Activated CD4-positive, alpha-beta T cell treated with anti-CD3 and anti-CD28 coated beads, Interleukin-2, amount 10 ng/mL, durations not matched to agents 24 days and 14 days (primary cell): Measurements from ENCODE around the gene MCL1. TPM values are rescaled to one million over a fixed set of nuclear protein-coding genes. Genes with fewer than 3 reads are reported as not detected.
"Not testable (repeated sequence)": the region's sequence is repeated elsewhere in the genome, so short reads cannot be mapped to it uniquely, and the experiment has no call there.

Experiments
- DNase-seq: peaks from one replicate; pipeline ENCODE4 v3.0.0; 2022
- H3K27ac Mint-ChIP-seq: one replicate; pipeline ENCODE4 v1.8.0; 2022; ENCODE audit warnings: mild to moderate bottlenecking, mixed read lengths
- H3K27me3 Mint-ChIP-seq: one replicate; pipeline ENCODE4 v1.8.0; 2022; ENCODE audit warnings: mixed read lengths
- H3K36me3 Mint-ChIP-seq: one replicate; pipeline ENCODE4 v1.8.0; 2022; ENCODE audit warnings: low read depth, mild to moderate bottlenecking, mixed read lengths
- H3K4me1 Mint-ChIP-seq: one replicate; pipeline ENCODE4 v1.8.0; 2021; ENCODE audit warnings: mixed read lengths
- H3K4me3 Mint-ChIP-seq: one replicate; pipeline ENCODE4 v1.8.0; 2022; ENCODE audit warnings: mild to moderate bottlenecking, moderate library complexity, mixed read lengths
- H3K9me3 Mint-ChIP-seq: one replicate; pipeline ENCODE4 v1.8.0; 2021; ENCODE audit warnings: mixed read lengths
- intact Hi-C: fragments of 100-400 bp; cut with micrococcal nuclease; formaldehyde crosslinking; loops from one replicate; pipeline ENCODE4 v1.15.1; 2023
- total RNA-seq: library from RNA; stranded (reverse); gene quantifications from 2 replicates; pipeline ENCODE4 v1.2.3, GENCODE V29; 2022

MCL1 gene
- total RNA-seq = 278 and 280 TPM in 2 replicates

DNA sequence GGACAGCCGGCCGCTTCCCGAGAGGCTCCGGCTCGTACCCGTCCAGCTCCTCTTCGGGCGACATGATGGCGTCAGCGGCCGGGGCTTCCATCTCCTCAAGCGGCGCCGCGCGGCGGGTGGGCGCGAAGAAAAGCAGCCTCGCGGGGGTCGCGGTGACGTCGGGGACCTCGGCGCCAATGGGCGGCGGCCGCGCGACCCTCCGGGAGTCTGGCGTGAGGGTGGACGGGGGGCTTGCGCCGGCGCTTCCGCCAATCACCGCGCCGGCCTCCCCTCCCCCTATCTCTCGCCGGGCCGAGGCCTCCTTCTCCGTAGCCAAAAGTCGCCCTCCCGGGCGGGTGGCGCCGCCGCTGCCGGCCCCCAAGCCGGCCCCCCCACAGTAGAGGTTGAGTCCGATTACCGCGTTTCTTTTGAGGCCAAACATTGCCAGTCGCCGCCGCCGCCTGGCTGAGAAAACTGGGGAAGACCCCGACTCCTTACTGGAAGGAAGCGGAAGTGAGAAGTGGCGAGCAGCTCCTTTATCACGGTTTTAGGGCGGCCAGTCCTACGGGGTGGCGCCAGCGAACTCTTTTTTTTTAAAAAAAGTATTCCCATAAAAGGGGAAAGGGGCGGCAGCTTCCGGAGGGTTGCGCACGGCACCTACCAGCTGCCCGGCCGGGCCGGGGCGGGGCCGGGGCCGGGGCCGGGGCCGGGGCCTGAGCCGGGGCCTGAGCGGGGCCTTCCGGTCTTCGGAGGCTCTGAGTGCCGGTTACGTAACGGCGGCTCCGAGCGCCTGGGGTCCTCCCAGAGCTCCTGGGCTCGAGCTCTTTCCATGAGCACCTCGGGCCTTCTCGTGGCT lies at the start of gene MCL1:
TSS of gene MCL1 (minus strand) at position 501 of the 835 bp plus-strand sequence. CDS start at position 421, 80 bp downstream.
- Mint-ChIP-seq H3K4me1 (peaks cover 26% of the 10 kb centered on the region), H3K27me3 (no peaks in the 10 kb centered on the region), H3K36me3 (peaks cover 52% of the 10 kb centered on the region), H3K4me3 (peak within 1 kb of the TSS; percentile 94), H3K27ac (peak within 1 kb of the TSS; percentile 93), H3K9me3 (no peaks in the 10 kb centered on the region)
- DNase-seq = peak; percentile 98
- intact Hi-C loops = loop anchor here (1.0 to 5.0 kb wide), 4 partner anchors 32 to 118 kb away; partner anchors contain the start of genes ENSA and GOLPH3L

DNA sequence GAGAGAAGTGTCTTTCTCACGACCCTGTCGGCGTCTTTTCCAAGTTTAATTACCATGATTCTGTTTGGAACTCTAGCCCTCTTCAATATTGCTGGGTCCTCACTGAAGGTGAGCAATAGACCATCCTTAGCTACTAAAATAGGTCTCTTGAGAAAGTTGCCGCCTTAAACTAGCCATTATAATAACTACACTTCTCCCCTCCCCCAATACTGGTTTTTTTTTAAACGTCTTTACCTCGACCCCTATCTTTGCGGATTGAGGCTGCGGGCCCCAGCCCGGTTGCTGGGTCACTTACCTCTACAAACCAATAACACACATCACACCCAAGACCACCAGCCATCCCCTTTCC lies 49.3 kb upstream of the MCL1 start:
- Mint-ChIP-seq H3K4me3 (no peak overlapping the region), H3K9me3 (no peaks in the 10 kb centered on the region), H3K4me1 (peaks cover 32% of the 10 kb centered on the region), H3K27ac (no peak overlapping the region), H3K36me3 (peaks cover 36% of the 10 kb centered on the region), H3K27me3 (no peaks in the 10 kb centered on the region)
- intact Hi-C loops = loop anchor here (1.0 to 5.0 kb wide), 9 partner anchors 17 to 654 kb away; partner anchors contain the start of genes APH1A, CDC42SE1, CTSS and GOLPH3L
- no peak for DNase-seq

DNA sequence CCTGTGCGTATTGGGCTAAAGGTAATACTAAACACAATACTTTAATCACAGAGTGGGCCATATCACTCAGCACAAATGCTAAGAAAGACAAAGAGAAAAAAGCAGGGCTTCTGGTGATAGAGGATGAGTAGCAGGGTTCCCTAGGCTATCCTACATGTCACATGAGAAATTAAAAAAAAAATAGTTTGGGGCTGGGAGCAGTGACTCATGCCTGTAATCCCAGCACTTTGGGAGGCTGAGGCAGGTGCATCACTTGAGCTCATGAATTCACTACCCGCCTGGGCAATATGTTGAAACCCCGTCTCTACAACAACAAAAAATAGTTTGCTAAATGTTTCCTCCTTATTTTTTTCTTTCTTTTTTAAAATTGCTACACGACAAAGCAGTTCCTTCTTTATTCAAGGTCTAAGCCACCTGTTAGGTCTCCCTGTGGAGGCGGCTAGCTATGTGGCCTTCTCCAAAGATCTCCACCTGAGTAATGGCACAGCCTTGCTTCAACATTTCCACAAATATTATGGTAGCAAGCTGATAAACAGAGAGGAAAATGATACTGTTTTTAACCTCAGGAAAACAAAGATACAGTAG lies 48.5 kb upstream of the MCL1 start:
- DNase-seq = no peak
- Mint-ChIP-seq H3K27ac (no peak overlapping the region), H3K9me3 (no peaks in the 10 kb centered on the region), H3K36me3 (peaks cover 44% of the 10 kb centered on the region), H3K4me3 (no peak overlapping the region), H3K27me3 (no peaks in the 10 kb centered on the region), H3K4me1 (peaks cover 39% of the 10 kb centered on the region)
- intact Hi-C loops = loop anchor here (2.0 to 5.0 kb wide), 6 partner anchors 49 to 654 kb away; partner anchors contain the start of genes APH1A, CDC42SE1, CTSS and MCL1

DNA sequence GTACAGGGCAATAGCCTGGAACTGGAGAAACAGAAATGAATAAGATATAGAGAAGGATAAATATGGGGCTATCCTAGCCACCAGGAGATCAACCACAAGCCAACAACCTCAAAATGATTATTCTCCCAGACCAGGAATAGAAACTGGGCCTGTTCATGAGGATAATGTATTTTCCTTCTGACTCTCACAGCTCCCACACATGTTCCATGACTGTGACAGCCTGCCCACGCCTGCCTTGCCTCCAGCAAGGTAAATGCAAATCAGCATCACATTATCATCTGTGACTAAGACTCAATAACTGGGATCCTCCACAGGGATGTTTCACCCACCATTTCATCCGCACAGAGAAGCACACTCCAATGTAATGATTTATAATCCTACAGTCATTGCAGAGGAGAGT lies 46.7 kb upstream of the MCL1 start:
- H3K36me3 Mint-ChIP-seq = peaks cover 59% of the 10 kb centered on the region

GRCh38 chr1:150624546-150624945 lies 45.1 kb upstream of the MCL1 start:
- peak overlapping the region; percentile 64 for H3K4me3 Mint-ChIP-seq
- not testable (repeated sequence) for H3K27me3 Mint-ChIP-seq
- H3K27ac Mint-ChIP-seq = peak overlapping the region; percentile 86

More for the DNA sequence above, 46.7 kb upstream of the MCL1 start:
- intact Hi-C loops = loop anchor here (1.0 to 5.0 kb wide), 4 partner anchors 59 to 656 kb away; partner anchors contain the start of genes CDC42SE1, CTSS and ZNF687
- no peaks in the 10 kb centered on the region for H3K9me3 Mint-ChIP-seq
- no peak for DNase-seq
- H3K27me3 Mint-ChIP-seq = no peaks in the 10 kb centered on the region
- H3K4me3 Mint-ChIP-seq = peak overlapping the region; percentile 70
- peak overlapping the region; percentile 86 for H3K27ac Mint-ChIP-seq
- H3K4me1 Mint-ChIP-seq = peaks cover 53% of the 10 kb centered on the region

GRCh38 chr1:150624134-150624533 lies 44.7 kb upstream of the MCL1 start:
- peaks cover 65% of the 10 kb centered on the region for H3K4me1 Mint-ChIP-seq
- not testable (repeated sequence) for H3K27me3 Mint-ChIP-seq, DNase-seq, H3K9me3 Mint-ChIP-seq
- peak overlapping the region; percentile 86 for H3K27ac Mint-ChIP-seq
- peak overlapping the region; percentile 64 for H3K4me3 Mint-ChIP-seq
- peaks cover 78% of the 10 kb centered on the region for H3K36me3 Mint-ChIP-seq
- intact Hi-C loops = loop anchor here (5.0 kb wide), 2 partner anchors 137 to 162 kb away; partner anchors contain the start of gene TARS2

More at GRCh38 chr1:150624546-150624945, 45.1 kb upstream of the MCL1 start:
- H3K36me3 Mint-ChIP-seq = peaks cover 74% of the 10 kb centered on the region
- H3K4me1 Mint-ChIP-seq = peaks cover 61% of the 10 kb centered on the region
- H3K9me3 Mint-ChIP-seq, DNase-seq: not testable (repeated sequence)
- intact Hi-C loops = loop anchor here (5.0 kb wide), 2 partner anchors 137 to 162 kb away; partner anchors contain the start of gene TARS2

DNA sequence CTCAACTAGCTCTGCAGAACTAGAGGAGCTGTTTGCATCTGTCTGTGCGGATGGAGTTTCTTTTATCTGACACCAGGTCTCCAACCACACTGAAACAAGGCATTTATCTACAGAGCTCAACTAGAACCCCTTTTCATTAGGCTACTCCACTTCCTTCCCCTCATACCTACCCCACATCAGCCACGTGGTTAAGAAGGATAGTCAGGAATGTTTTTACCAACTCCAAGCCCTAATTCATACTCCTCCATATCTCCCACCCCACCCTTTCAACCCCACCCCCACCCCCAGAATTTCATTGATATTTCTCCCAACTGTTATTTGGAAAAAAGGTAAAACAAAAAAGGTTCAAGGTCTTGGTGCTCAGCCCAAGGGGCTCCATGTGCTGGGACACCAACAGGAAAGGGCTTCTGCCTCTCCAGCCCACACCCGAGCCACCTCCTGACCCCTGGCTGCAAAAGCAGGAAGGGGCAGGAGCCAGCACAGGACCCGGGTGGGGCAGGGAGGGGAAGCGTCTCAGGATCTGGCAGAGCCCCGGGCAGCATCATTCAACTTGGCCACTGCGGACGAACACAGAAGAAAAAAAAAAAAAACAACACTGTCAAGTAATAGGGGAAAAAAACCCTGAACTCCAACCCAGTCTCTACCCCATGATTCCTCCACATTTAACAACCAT lies 43.0 kb upstream of the MCL1 start:
- Mint-ChIP-seq H3K27ac (peak overlapping the region; percentile 82), H3K36me3 (peaks cover 77% of the 10 kb centered on the region), H3K4me1 (peaks cover 65% of the 10 kb centered on the region), H3K4me3 (peak overlapping the region; percentile 67), H3K9me3 (no peaks in the 10 kb centered on the region), H3K27me3 (no peaks in the 10 kb centered on the region)
- DNase-seq = no peak
- intact Hi-C loops = loop anchor here (5.0 kb wide), 2 partner anchors 135 to 160 kb away; partner anchors contain the start of gene TARS2

DNA sequence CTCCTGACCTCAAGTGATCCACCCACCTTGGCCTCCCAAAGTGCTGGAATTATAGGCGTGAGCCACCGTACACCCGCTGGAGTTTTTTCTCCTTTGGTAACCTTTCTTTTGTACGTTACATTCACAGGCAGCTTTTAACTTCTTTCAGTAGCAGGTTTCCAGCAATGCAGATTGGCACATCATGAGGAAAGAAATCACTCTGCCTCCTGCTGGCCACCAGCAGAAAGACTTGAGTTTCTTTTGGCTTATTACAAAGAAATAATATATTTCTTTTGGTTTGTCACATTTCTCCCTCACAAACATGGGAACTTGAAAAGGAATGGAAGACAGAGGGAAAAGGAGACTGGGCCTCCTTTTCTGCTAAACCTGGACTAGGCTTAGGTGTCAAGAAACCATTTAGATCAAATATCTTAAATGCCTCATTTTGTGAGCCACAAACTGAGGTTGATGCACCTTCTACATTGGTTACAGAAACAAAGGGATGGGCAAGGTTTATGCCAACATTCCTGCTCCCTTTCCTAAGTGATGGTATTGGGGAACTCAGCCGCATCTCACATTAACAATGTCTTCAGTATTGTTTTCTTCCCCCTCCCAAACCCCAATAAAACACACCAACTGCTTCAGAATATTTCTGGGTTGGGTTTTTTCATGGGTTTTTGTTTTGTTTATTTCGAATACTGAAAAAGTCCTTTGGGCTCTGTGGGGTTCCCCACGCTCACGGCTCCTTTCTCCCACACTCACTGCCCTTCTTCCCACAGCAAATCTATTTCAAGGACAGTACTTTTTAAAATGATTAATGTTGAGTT lies 42.3 kb upstream of the MCL1 start:
- peak overlapping the region; percentile 82 for H3K27ac Mint-ChIP-seq
- H3K4me3 Mint-ChIP-seq = peak overlapping the region; percentile 67
- peaks cover 77% of the 10 kb centered on the region for H3K36me3 Mint-ChIP-seq
- H3K9me3 Mint-ChIP-seq = no peaks in the 10 kb centered on the region
- no peaks in the 10 kb centered on the region for H3K27me3 Mint-ChIP-seq
- intact Hi-C loops = loop anchor here (1.0 to 5.0 kb wide), 5 partner anchors 8 to 159 kb away; partner anchors contain the start of genes MCL1 and TARS2
- H3K4me1 Mint-ChIP-seq = peaks cover 70% of the 10 kb centered on the region
- DNase-seq = peak; percentile 88

DNA sequence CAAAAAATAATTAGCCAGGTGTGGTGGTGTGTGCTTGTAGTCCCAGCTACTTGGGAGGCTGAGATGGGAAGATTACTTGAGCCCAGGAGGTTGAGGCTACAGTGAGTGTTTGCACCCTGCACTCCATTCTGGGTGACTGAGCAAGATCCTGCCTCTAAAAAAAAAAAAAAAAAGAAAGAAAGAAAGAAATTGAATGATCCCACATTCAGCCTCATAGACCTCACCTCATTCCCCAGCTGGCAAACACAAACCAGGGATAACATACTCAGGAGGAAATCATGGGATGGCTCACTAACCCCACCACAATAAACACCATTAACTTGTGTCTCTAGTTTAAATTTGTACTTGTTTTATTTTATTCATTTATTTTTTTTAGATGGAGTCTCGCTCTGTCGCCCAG lies 41.5 kb upstream of the MCL1 start:
- DNase-seq = no peak
- Mint-ChIP-seq H3K36me3 (peaks cover 77% of the 10 kb centered on the region), H3K27me3 (no peaks in the 10 kb centered on the region), H3K4me3 (no peak overlapping the region), H3K4me1 (peaks cover 72% of the 10 kb centered on the region), H3K9me3 (no peaks in the 10 kb centered on the region), H3K27ac (peak overlapping the region; percentile 60)
- intact Hi-C loops = loop anchor here (1.0 to 5.0 kb wide), 5 partner anchors 8 to 159 kb away; partner anchors contain the start of genes MCL1 and TARS2

DNA sequence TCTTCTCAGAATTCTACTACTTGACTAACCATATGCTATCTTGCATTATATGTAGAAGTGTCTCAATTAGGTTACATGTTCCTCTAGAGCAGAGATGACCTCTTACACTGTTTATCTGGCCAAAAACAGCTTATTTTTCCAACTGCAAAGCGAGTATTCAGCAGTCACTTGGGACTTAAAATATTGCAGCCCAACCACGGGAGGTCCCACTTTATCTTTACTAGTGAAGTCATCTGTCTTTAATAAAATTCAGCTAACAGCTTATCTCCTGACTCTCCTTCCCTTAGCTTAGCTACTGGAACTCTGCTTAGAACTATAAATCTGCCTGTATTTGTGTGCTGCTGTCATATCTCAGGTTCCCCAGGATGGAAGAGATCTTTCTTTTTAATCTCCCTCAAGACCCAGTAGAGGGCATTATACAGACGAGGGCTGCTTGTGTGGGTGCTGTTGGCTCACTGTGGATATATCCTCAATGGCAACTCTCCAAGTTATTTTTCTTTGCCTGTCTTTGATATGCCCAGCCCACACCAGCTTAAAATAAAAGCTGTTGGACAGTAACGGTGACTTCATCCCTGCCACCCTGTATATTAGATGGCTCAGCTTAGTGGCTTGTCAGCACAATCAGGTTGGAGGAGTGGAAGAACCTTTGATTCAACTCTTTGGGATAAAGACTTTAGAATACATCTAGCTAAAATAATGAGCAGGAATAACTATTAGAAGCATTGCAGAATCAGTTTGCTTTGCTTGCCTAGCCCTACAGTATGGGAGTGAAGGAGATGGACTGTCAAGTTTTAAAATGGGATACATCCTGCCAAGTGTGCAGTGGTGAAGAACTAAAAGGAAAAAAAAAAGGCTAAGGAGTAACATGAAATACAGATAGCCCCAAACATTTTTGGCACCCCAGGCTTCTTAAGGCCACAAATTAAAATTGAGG lies 40.4 kb upstream of the MCL1 start:
- Mint-ChIP-seq H3K4me1 (peaks cover 73% of the 10 kb centered on the region), H3K27me3 (no peaks in the 10 kb centered on the region), H3K36me3 (peaks cover 77% of the 10 kb centered on the region), H3K4me3 (peak overlapping the region; percentile 18), H3K27ac (peak overlapping the region; percentile 34), H3K9me3 (no peaks in the 10 kb centered on the region)
- intact Hi-C loops = loop anchor here (2.0 to 5.0 kb wide), 4 partner anchors 41 to 158 kb away; partner anchors contain the start of genes MCL1 and TARS2
- DNase-seq = peak; percentile 62

DNA sequence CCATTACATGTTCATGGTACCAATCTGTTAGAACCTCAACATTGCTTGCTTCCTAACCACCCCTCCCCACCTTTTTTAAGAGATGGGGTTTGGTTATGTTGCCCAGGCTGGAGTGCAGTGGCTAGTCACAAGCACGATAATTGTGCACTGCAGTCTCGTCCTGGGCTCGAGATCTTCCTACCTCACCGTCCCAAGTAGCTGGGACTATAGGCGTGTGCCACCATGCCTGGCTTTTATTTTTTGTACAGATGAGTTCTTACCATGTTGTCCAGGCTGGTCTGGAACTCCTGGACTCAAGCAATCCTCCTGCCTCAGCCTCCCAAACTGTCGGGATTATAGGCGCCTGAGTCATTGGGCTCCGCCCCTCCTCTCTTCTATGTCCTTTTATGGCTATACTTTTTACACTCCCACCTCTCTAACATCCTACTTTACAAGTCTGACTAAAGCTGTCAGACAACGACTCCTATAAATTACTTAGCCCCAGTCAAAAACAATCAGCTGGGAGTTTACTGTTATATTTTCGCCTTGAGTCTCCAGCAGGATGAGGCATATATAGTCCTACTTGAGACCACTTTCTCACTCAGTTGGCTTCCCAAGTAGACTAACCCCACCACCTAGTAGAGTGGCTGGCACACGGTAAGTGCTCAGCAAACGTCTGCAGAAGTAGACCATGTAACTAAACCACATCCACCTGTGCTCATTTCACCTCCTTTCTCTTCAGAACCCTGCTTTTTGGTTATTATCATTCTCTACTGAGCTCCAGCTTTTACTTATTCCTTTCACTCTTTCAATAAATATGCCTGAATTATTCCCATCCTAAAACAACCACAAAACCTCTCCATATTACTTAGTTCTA lies 36.2 kb upstream of the MCL1 start:
- H3K27me3 Mint-ChIP-seq = no peaks in the 10 kb centered on the region
- peak overlapping the region; percentile 41 for H3K4me3 Mint-ChIP-seq
- intact Hi-C loops = no loop called here
- H3K4me1 Mint-ChIP-seq = peaks cover 65% of the 10 kb centered on the region
- DNase-seq = peak; percentile 66
- no peaks in the 10 kb centered on the region for H3K9me3 Mint-ChIP-seq
- H3K36me3 Mint-ChIP-seq = peaks cover 60% of the 10 kb centered on the region
- H3K27ac Mint-ChIP-seq = peak overlapping the region; percentile 87
